H1 (cell line): ENCODE measurements around the gene MAML1. TPM values are rescaled to one million over a fixed set of nuclear protein-coding genes. Genes with fewer than 3 reads are reported as not detected.

Source experiments
- CTCF ChIA-PET: fragments of 300-600 bp; sonication (Branson Sonifier 250); formaldehyde crosslinking; loops from one replicate; lab custom pipeline; 2021; ENCODE audit not compliant: partially characterized antibody; lab: Charles Lee
- POLR2A ChIA-PET: fragments of 300-600 bp; sonication (Branson Sonifier 250); formaldehyde crosslinking; loops from one replicate; lab custom pipeline; 2021; ENCODE audit warnings: inconsistent platforms; ENCODE audit not compliant: partially characterized antibody; lab: Charles Lee
- DNase-seq, 2 experiments: peaks; one replicate each; pipeline versions ENCODE4 v3.0.0 to v3.0.0-alpha.2; 2010 to 2022; ENCODE audit warnings: low spot score in 2 of 2, low read depth in 1 of 2, mixed read lengths in 1 of 2
- FAIRE-seq: peaks from 2 replicates; lab custom pipeline; 2011; peaks lifted over from hg19 to GRCh38; lab: Jason Lieb, UNC
- H2AFZ ChIP-seq: 2 replicates; pipeline ENCODE4 v1.8.1; 2012; ENCODE audit warnings: low read length, inconsistent platforms
- H2AK5ac ChIP-seq: 2 replicates; pipeline ENCODE4 v1.6.1; 2013; ENCODE audit warnings: low read depth, low read length
- H2BK120ac ChIP-seq: replicated peaks from 2 replicates; pipeline ENCODE3; 2013; ENCODE audit warnings: low read depth, low read length, inconsistent platforms
- H2BK12ac ChIP-seq: 2 replicates; pipeline ENCODE4 v1.6.1; 2013; ENCODE audit warnings: low read depth, low read length
- H2BK15ac ChIP-seq: 2 replicates; pipeline ENCODE4 v1.6.1; 2013; ENCODE audit warnings: low read length
- H2BK20ac ChIP-seq: 2 replicates; pipeline ENCODE4 v1.6.1; 2013; ENCODE audit warnings: low read length
- H2BK5ac ChIP-seq: 2 replicates; pipeline ENCODE4 v1.6.1; 2013; ENCODE audit warnings: low read depth, low read length
- H3K14ac ChIP-seq: 2 replicates; pipeline ENCODE4 v1.6.1; 2013; ENCODE audit warnings: inconsistent platforms; ENCODE audit not compliant: insufficient read length
- H3K18ac ChIP-seq: 2 replicates; pipeline ENCODE4 v1.6.1; 2013; ENCODE audit warnings: low read length; ENCODE audit errors: extremely low read depth
- H3K23ac ChIP-seq: 2 replicates; pipeline ENCODE4 v1.6.1; 2013; ENCODE audit warnings: inconsistent platforms; ENCODE audit not compliant: insufficient read length
- H3K23me2 ChIP-seq: 2 replicates; pipeline ENCODE4 v1.6.1; 2013; ENCODE audit warnings: low read depth, low read length
- H3K27ac ChIP-seq: 2 replicates; pipeline ENCODE4 v1.6.1; 2011; ENCODE audit warnings: low read depth, low read length, inconsistent platforms
- H3K27me3 ChIP-seq, 4 experiments: replicated peaks in 1 of 4; 1 replicate in 1 of 4; 2 replicates in 3 of 4; pipeline versions ENCODE4 v1.6.1 to v1.8.1; 2011 to 2013; ENCODE audit warnings: low read length in 3 of 4, mild to moderate bottlenecking in 3 of 4, inconsistent platforms in 2 of 4, mixed read lengths in 2 of 4, moderate library complexity in 1 of 4; ENCODE audit not compliant: control insufficient read depth in 3 of 4, insufficient read depth in 3 of 4; ENCODE audit errors: extremely low read depth in 1 of 4
- H3K36me3 ChIP-seq, 4 experiments: 2 replicates each; pipeline versions ENCODE4 v1.6.1 to v1.8.1; 2011 to 2013; ENCODE audit warnings: mild to moderate bottlenecking in 4 of 4, low read length in 3 of 4, moderate library complexity in 2 of 4, control low read depth in 1 of 4, inconsistent platforms in 1 of 4; ENCODE audit not compliant: insufficient read depth in 4 of 4, control insufficient read depth in 2 of 4
- H3K4ac ChIP-seq: replicated peaks from 2 replicates; pipeline ENCODE3; 2013; ENCODE audit warnings: low read length, low read depth, mixed read lengths, inconsistent platforms; ENCODE audit not compliant: insufficient read length
- H3K4me1 ChIP-seq, 4 experiments: replicated peaks in 1 of 4; 1 replicate in 1 of 4; 2 replicates in 3 of 4; pipeline versions ENCODE4 v1.6.1 to v1.8.1; 2011 to 2013; ENCODE audit warnings: low read length in 3 of 4, inconsistent platforms in 2 of 4, mixed read lengths in 1 of 4; ENCODE audit not compliant: insufficient read depth in 4 of 4, control insufficient read depth in 3 of 4
- H3K4me2 ChIP-seq, 2 experiments: 2 replicates each; pipeline versions ENCODE4 v1.6.1 to v1.8.1; 2011 to 2013; ENCODE audit warnings: low read depth in 2 of 2, low read length in 2 of 2, control low read depth in 1 of 2, inconsistent platforms in 1 of 2, mild to moderate bottlenecking in 1 of 2; ENCODE audit not compliant: insufficient read depth in 1 of 2
- H3K4me3 ChIP-seq, 4 experiments: fragments of 200-600, 300-600 bp in 1 of 4; sonication (generic), shearing (Covaris generic), sonication (Bioruptor Twin) in 1 of 4; 2 replicates each; pipeline versions ENCODE4 v1.5.1 to v1.8.1; 2011 to 2016; ENCODE audit warnings: low read length in 4 of 4, low read depth in 3 of 4, control low read depth in 2 of 4, inconsistent platforms in 2 of 4, mild to moderate bottlenecking in 2 of 4, mixed read lengths in 1 of 4, moderate library complexity in 1 of 4; ENCODE audit not compliant: insufficient read depth in 2 of 4; ENCODE audit errors: extremely low read depth in 1 of 4
- H3K56ac ChIP-seq: replicated peaks from 2 replicates; pipeline ENCODE3; 2013; ENCODE audit warnings: low read depth, mild to moderate bottlenecking, mixed read lengths, low read length, inconsistent platforms; ENCODE audit not compliant: insufficient read length
- H3K79me1 ChIP-seq: 2 replicates; pipeline ENCODE4 v1.6.1; 2013; ENCODE audit warnings: low read depth, low read length, control low read depth
- H3K79me2 ChIP-seq, 2 experiments: 2 replicates each; pipeline versions ENCODE4 v1.6.1 to v1.8.1; 2012 to 2013; ENCODE audit warnings: low read length in 2 of 2, mild to moderate bottlenecking in 2 of 2, inconsistent platforms in 1 of 2; ENCODE audit not compliant: insufficient read depth in 2 of 2, control insufficient read depth in 1 of 2
- H3K9ac ChIP-seq, 4 experiments: replicated peaks in 1 of 4; 1 replicate in 1 of 4; 2 replicates in 3 of 4; pipeline versions ENCODE4 v1.6.1 to v1.8.1; 2011 to 2013; ENCODE audit warnings: low read depth in 3 of 4, low read length in 3 of 4, control low read depth in 2 of 4, mild to moderate bottlenecking in 2 of 4, moderate library complexity in 2 of 4, inconsistent platforms in 1 of 4; ENCODE audit errors: extremely low read depth in 1 of 4
- H3K9me3 ChIP-seq, 2 experiments: 2 replicates each; pipeline versions ENCODE4 v1.6.1 to v1.8.1; 2012 to 2013; ENCODE audit warnings: mild to moderate bottlenecking in 2 of 2, moderate library complexity in 2 of 2, control low read depth in 1 of 2, inconsistent platforms in 1 of 2, low read depth in 1 of 2, low read length in 1 of 2, mixed read lengths in 1 of 2; ENCODE audit not compliant: insufficient read depth in 2 of 2
- H4K20me1 ChIP-seq, 2 experiments: replicated peaks in 1 of 2; 2 replicates each; pipeline versions ENCODE3 to v1.8.1; 2011 to 2013; ENCODE audit warnings: inconsistent platforms in 2 of 2, low read length in 2 of 2, mild to moderate bottlenecking in 1 of 2; ENCODE audit not compliant: insufficient read depth in 2 of 2, control insufficient read depth in 1 of 2
- H4K5ac ChIP-seq: 2 replicates; pipeline ENCODE4 v1.6.1; 2013; ENCODE audit warnings: low read length, low read depth, mixed read lengths, inconsistent platforms; ENCODE audit not compliant: insufficient read length
- H4K8ac ChIP-seq: 2 replicates; pipeline ENCODE4 v1.8.0; 2013; ENCODE audit warnings: mild to moderate bottlenecking, moderate library complexity, low read length, inconsistent platforms; ENCODE audit not compliant: insufficient read depth; ENCODE audit errors: extremely low read depth
- H4K91ac ChIP-seq: replicated peaks from 2 replicates; pipeline ENCODE3; 2013; ENCODE audit warnings: low read length, mixed read lengths, inconsistent platforms; ENCODE audit not compliant: insufficient read length
- EGR1 ChIP-seq: IDR thresholded peaks from 2 replicates; pipeline ENCODE4 v1.6.1; 2011; ENCODE audit warnings: low read depth, low read length, borderline replicate concordance
- EZH2 ChIP-seq: fragments of 200-600 bp; sonication (generic); IDR thresholded peaks from 2 replicates; pipeline ENCODE4 v1.7.1; 2012; ENCODE audit warnings: low read depth, mild to moderate bottlenecking, moderate library complexity, low read length, inconsistent platforms; ENCODE audit not compliant: severe bottlenecking
- FOSL1 ChIP-seq: IDR thresholded peaks from 2 replicates; pipeline ENCODE4 v1.6.1; 2011; ENCODE audit warnings: mild to moderate bottlenecking, low read depth, low read length, moderate library complexity; ENCODE audit not compliant: insufficient read depth
- SIX5 ChIP-seq: IDR thresholded peaks from 2 replicates; pipeline ENCODE4 v1.6.1; 2011; ENCODE audit warnings: mild to moderate bottlenecking, low read depth, low read length
- WGBS, 2 experiments: shearing (Covaris generic) in 1 of 2; methylation state at CpG; one replicate each; pipeline versions ENCODE4 v1.1.6 to v1.1.7; 2013 to 2015; ENCODE audit warnings: low lambda C conversion rate in 2 of 2, mixed read lengths in 2 of 2, inconsistent platforms in 1 of 2, low coverage in 1 of 2, missing lambda C conversion rate in 1 of 2; ENCODE audit not compliant: insufficient replicate concordance in 2 of 2, insufficient coverage in 1 of 2, insufficient read length in 1 of 2; ENCODE audit errors: extremely low coverage in 1 of 2, missing lambda C conversion rate in 1 of 2; 5-methylcytosine and 5-hydroxymethylcytosine counted together
- polyA plus RNA-seq, 7 experiments: library from polyadenylated mRNA; depleted of rRNA in 3 of 7; stranded (reverse) in 5 of 7; unstranded in 2 of 7; fragments of >200 nt in 5 of 7; fragments of 200-250 nt in 2 of 7; gene quantifications; 1 replicate in 5 of 7; 2 replicates in 1 of 7; 4 replicates in 1 of 7; pipeline versions ENCODE4 v1.2.1 to v1.2.3, GENCODE V29; 2011 to 2013; ENCODE audit warnings: missing spikeins in 2 of 7, mixed read lengths in 2 of 7
- total RNA-seq: library from RNA; stranded (reverse); fragmentation: NEBNext Ultra II Directional; extraction: Animal tissue kit (Norgen Biotek cat#: 25700); gene quantifications from 2 replicates; pipeline ENCODE4 v1.2.1, GENCODE V29; 2021
- TF ChIP-seq, protein P1 (sequence below): IDR thresholded peaks from 2 replicates; pipeline ENCODE4 v1.6.1; 2011; ENCODE audit warnings: low read length, improper control_type of control experiment

MAML1 gene
- total and polyA plus RNA-seq, 2 of the 8 experiments (the other 6 are each of a cell fraction or from before 2014, with no cell fraction given): 17.1 to 41.9 TPM

DNA sequence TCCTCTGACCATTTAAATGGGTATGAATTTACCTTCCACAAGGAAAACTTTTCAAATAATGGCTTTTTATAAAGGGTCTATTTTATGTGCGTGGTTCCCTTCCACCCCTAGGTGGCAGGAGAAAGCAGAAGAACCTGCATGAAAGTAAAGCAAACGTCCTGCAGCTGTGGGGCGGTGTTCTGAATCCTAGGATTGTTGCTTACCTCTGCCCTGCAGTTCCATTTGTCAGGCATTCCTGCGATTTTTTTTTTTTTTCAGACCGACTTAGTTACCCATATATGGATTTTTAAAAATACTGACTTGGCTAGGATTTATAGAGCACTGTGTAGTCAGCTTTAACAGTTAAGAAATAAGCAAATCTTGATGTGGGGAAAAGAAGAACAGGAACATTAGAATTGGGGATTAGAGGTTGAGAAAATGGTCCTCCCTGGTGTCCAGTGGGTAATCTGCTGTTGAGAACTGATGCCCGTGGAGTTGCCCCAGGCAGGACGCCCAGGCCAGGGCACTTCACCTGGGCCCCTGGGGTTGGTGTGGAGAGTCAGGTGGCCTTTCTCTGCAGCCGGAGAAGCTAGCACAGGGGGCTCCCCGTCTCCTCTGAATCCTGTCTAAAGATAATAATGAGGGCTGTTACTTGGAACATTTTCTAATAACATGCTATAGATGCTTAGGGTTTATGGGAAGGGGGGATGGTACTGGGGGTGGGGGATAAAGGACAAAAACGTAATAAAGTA lies 30.8 kb downstream of the MAML1 start:
- Histone ChIP-seq H4K91ac (no peak overlapping the region), H3K14ac (no peak overlapping the region), H3K4me1 (peaks cover 3 to 19% (median 5%) of the 10 kb centered on the region in 4 experiments), H3K27me3 (no peaks in the 10 kb centered on the region), H2AK5ac (no peak overlapping the region), H2BK12ac (no peak overlapping the region), H2BK120ac (no peak overlapping the region), H2BK20ac (no peak overlapping the region), H2BK15ac (no peak overlapping the region), H4K20me1 (peaks cover 24 to 34% of the 10 kb centered on the region in 2 experiments), H3K79me2 (peaks cover 3 to 76% of the 10 kb centered on the region in 2 experiments; a peak in 3 of 4 replicates), H3K79me1 (peaks cover 21% of the 10 kb centered on the region), H3K56ac (no peak overlapping the region), H3K23me2 (no peaks in the 10 kb centered on the region), H2BK5ac (0 out of 2 replicates have a peak overlapping the region, but pooled peaks have one; percentile 36), H3K9ac (no peak overlapping the region), H3K4ac (no peak overlapping the region), H3K36me3 (peaks cover 14 to 25% (median 16%) of the 10 kb centered on the region in 4 experiments), H3K4me3 (no peak overlapping the region), H3K18ac (no peak overlapping the region), H3K9me3 (no peaks in the 10 kb centered on the region), H4K8ac (no peak overlapping the region), H2AFZ (no peak overlapping the region), H3K27ac (no peak overlapping the region), H4K5ac (no peak overlapping the region), H3K23ac (no peak overlapping the region), H3K4me2 (no peak overlapping the region)
- WGBS, 2 experiments: 43% methylated on average over 10 of the region's 10 CpGs; no CpG with 5 or more reads in 1 of the 2 experiments
- FAIRE-seq: peak; percentile 77
- ChIA-PET POLR2A (interaction anchor here (0.6 to 2.5 kb wide), 7 partner anchors 13 to 150 kb away, joined by 3 to 10 read pairs (median 4); partner anchors contain the start of gene HNRNPH1), CTCF (interaction anchor here (0.6 to 4.9 kb wide), 34 partner anchors 9 to 1010 kb away, joined by 3 to 32 read pairs (median 4); partner anchors contain the start of gene LTC4S)
- no peak for DNase-seq
- TF ChIP-seq, protein P1, sequence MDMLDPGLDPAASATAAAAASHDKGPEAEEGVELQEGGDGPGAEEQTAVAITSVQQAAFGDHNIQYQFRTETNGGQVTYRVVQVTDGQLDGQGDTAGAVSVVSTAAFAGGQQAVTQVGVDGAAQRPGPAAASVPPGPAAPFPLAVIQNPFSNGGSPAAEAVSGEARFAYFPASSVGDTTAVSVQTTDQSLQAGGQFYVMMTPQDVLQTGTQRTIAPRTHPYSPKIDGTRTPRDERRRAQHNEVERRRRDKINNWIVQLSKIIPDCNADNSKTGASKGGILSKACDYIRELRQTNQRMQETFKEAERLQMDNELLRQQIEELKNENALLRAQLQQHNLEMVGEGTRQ: no peak
- no peak for TF ChIP-seq FOSL1
- no peak for TF ChIP-seq EZH2
- no peak for TF ChIP-seq EGR1
- no peak for TF ChIP-seq SIX5
